ENCODE data around the gene XIST. TPM values are rescaled to one million over a fixed set of nuclear protein-coding genes. Genes with fewer than 3 reads are reported as not detected.

Gene XIST
- total RNA-seq, 1 experiment from 2014 or later = 1.0 TPM

DNA sequence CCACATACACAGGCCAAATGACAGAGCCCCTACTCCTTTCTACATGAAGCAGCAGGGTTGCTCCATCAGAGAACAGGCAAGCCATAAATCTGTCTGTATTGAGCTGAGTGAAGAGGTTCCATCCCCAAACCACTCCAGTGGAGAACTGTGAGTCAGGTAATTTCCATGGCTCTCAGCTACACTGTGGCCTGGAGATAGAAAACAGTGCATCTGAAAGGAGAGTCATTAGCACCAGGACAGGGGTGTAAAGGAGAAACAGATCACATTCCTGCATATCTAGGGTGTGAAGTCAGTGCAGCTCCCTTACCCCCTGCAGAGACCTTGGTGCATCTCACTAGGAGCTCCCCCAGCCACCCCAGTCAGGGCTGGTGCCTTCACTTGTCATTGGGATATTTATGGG lies 25.2 kb upstream of the XIST start (continued):
- TF ChIP-seq CTCF (IDR thresholded peaks at IDR 0.05 in 2 of 3, conservative IDR thresholded peaks at IDR 0.05 in 1 of 3; ENCODE audit: borderline replicate concordance in 1 of 3, insufficient read depth in 1 of 3, low read depth in 2 of 3, low read length in 2 of 3) = no peak
- TF ChIP-seq EZH2 (IDR thresholded peaks at IDR 0.05) = no peak
- TF ChIP-seq RAD21 (IDR thresholded peaks at IDR 0.05; ENCODE audit: low read depth) = no peak
- TF ChIP-seq FOSL1 (IDR thresholded peaks at IDR 0.05; ENCODE audit: low read depth) = no peak

GRCh38 chrX:73876911-73877310 lies 24.4 kb upstream of the XIST start:
- H3K36me3 ChIP-seq (ENCODE audit: control insufficient read depth in 1 of 2, insufficient read depth in 2 of 2, low read length in 2 of 2) = no peaks in the 10 kb centered on the region
- ATAC-seq (no peak), DNase-seq (ENCODE audit: low read depth, low spot score) (no peak)
- no peaks in the 10 kb centered on the region for H3K9me3 ChIP-seq (ENCODE audit: control insufficient read depth in 1 of 2, insufficient read depth in 1 of 2, low read depth in 1 of 2, low read length in 2 of 2)
- H3K9me2 ChIP-seq (ENCODE audit: insufficient read depth) = no peaks in the 10 kb centered on the region
- no peak overlapping the region for H3K4me3 ChIP-seq (replicated peaks in 1 of 2; ENCODE audit: low read depth in 1 of 2, low read length in 2 of 2)
- RAD21 ChIA-PET (ENCODE audit: low non-redundant PET in 1 of 2, low total read pairs in 2 of 2, uncharacterized antibody in 2 of 2, unreplicated experiment in 2 of 2) = no interaction called here
- CTCF ChIA-PET = no interaction called here
- no peak overlapping the region for H3K27ac ChIP-seq (ENCODE audit: low read depth, low read length)
- no peak overlapping the region for H3K9ac ChIP-seq (ENCODE audit: low read length)
- H4K20me1 ChIP-seq (ENCODE audit: insufficient read depth) = no peaks in the 10 kb centered on the region
- TF ChIP-seq POLR2A (IDR thresholded peaks at IDR 0.05; ENCODE audit: borderline replicate concordance, extremely low read depth, insufficient read depth, insufficient read length) = no peak
- no peak for TF ChIP-seq CBX3 (IDR thresholded peaks at IDR 0.05; ENCODE audit: low read depth)
- TF ChIP-seq RAD21 (IDR thresholded peaks at IDR 0.05; ENCODE audit: low read depth) = no peak
- TF ChIP-seq CEBPB (IDR thresholded peaks at IDR 0.05; ENCODE audit: low read depth) = no peak
- H2AFZ ChIP-seq (ENCODE audit: low read depth, low read length, poor library complexity, severe bottlenecking) = no peak overlapping the region
- BruUV-seq (replicated peaks) = no TSS peak
- no peaks in the 10 kb centered on the region for H3K79me2 ChIP-seq (ENCODE audit: insufficient read depth, low read length)
- no peak overlapping the region for H3K4me2 ChIP-seq (ENCODE audit: low read length)
- no peaks in the 10 kb centered on the region for H3K27me3 ChIP-seq (ENCODE audit: insufficient read depth, low read length)
- intact Hi-C loops (cut with micrococcal nuclease) = no loop called here
- no peaks in the 10 kb centered on the region for H3K4me1 ChIP-seq (ENCODE audit: control insufficient read depth in 1 of 2, insufficient read depth in 2 of 2, low read length in 2 of 2)
- POLR2A ChIA-PET = no interaction called here

GRCh38 chrX:73868916-73869315 lies 16.4 kb upstream of the XIST start:
- Histone ChIP-seq H3K27me3 (ENCODE audit: insufficient read depth, low read length) (no peaks in the 10 kb centered on the region), H3K4me1 (ENCODE audit: control insufficient read depth in 1 of 2, insufficient read depth in 2 of 2, low read length in 2 of 2) (no peaks in the 10 kb centered on the region), H3K36me3 (ENCODE audit: control insufficient read depth in 1 of 2, insufficient read depth in 2 of 2, low read length in 2 of 2) (no peaks in the 10 kb centered on the region), H3K9me3 (ENCODE audit: control insufficient read depth in 1 of 2, insufficient read depth in 1 of 2, low read depth in 1 of 2, low read length in 2 of 2) (no peaks in the 10 kb centered on the region), H3K27ac (ENCODE audit: low read depth, low read length) (no peak overlapping the region), H3K9ac (ENCODE audit: low read length) (no peak overlapping the region), H3K4me2 (ENCODE audit: low read length) (no peak overlapping the region), H3K79me2 (ENCODE audit: insufficient read depth, low read length) (no peaks in the 10 kb centered on the region), H4K20me1 (ENCODE audit: insufficient read depth) (no peaks in the 10 kb centered on the region), H2AFZ (ENCODE audit: low read depth, low read length, poor library complexity, severe bottlenecking) (no peak overlapping the region), H3K4me3 (replicated peaks in 1 of 2; ENCODE audit: low read depth in 1 of 2, low read length in 2 of 2) (no peak overlapping the region), H3K9me2 (ENCODE audit: insufficient read depth) (no peaks in the 10 kb centered on the region)
- no TSS peak for BruUV-seq (replicated peaks)
- TF ChIP-seq, protein P1, sequence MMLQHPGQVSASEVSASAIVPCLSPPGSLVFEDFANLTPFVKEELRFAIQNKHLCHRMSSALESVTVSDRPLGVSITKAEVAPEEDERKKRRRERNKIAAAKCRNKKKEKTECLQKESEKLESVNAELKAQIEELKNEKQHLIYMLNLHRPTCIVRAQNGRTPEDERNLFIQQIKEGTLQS (IDR thresholded peaks at IDR 0.05) = no peak
- TF ChIP-seq EZH2phosphoT487 (IDR thresholded peaks at IDR 0.05; ENCODE audit: borderline replicate concordance) (no peak), SIN3A (IDR thresholded peaks at IDR 0.05; ENCODE audit: low read depth) (no peak), CTCF (IDR thresholded peaks at IDR 0.05 in 2 of 3, conservative IDR thresholded peaks at IDR 0.05 in 1 of 3; ENCODE audit: borderline replicate concordance in 1 of 3, insufficient read depth in 1 of 3, low read depth in 2 of 3, low read length in 2 of 3) (no peak)
- ChIA-PET POLR2A (no interaction called here), CTCF (no interaction called here), RAD21 (ENCODE audit: low non-redundant PET in 1 of 2, low total read pairs in 2 of 2, uncharacterized antibody in 2 of 2, unreplicated experiment in 2 of 2) (no interaction called here)
- no peak for ATAC-seq
- intact Hi-C loops (cut with micrococcal nuclease) = no loop called here
- DNase-seq (ENCODE audit: low read depth, low spot score) = no peak

All from HCT116 (cell line).